Activated naive CD4-positive, alpha-beta T cell treated with anti-CD3 and anti-CD28 coated beads, Interleukin-2, amount 50 U/mL, for 24 hours (primary cell): ENCODE results near the gene AKNAD1.
"Not testable (repeated sequence)": the region's sequence is repeated elsewhere in the genome, so short reads cannot be mapped to it uniquely, and the experiment has no call there.

Experiments
- H3K27ac Mint-ChIP-seq: one replicate; pipeline ENCODE4 v1.8.0; 2021; ENCODE audit warnings: mild to moderate bottlenecking, mixed read lengths
- H3K27me3 Mint-ChIP-seq: one replicate; pipeline ENCODE4 v1.8.0; 2021; ENCODE audit warnings: mixed read lengths
- H3K36me3 Mint-ChIP-seq: one replicate; pipeline ENCODE4 v1.8.0; 2021; ENCODE audit warnings: mixed read lengths
- H3K4me1 Mint-ChIP-seq: one replicate; pipeline ENCODE4 v1.8.0; 2021; ENCODE audit warnings: mixed read lengths
- H3K4me3 Mint-ChIP-seq: one replicate; pipeline ENCODE4 v1.8.0; 2021; ENCODE audit warnings: mild to moderate bottlenecking, mixed read lengths
- H3K9me3 Mint-ChIP-seq: one replicate; pipeline ENCODE4 v1.8.0; 2021; ENCODE audit warnings: mixed read lengths

The AKNAD1 gene

GRCh38 chr1:108785880-108786279, 71.0 kb downstream of the AKNAD1 start:
- H3K4me3 Mint-ChIP-seq = no peak overlapping the region
- H3K36me3 Mint-ChIP-seq = peaks cover 62% of the 10 kb centered on the region
- H3K9me3 Mint-ChIP-seq = peaks cover 17% of the 10 kb centered on the region
- no peak overlapping the region for H3K27ac Mint-ChIP-seq
- no peaks in the 10 kb centered on the region for H3K4me1 Mint-ChIP-seq
- H3K27me3 Mint-ChIP-seq = no peaks in the 10 kb centered on the region

DNA sequence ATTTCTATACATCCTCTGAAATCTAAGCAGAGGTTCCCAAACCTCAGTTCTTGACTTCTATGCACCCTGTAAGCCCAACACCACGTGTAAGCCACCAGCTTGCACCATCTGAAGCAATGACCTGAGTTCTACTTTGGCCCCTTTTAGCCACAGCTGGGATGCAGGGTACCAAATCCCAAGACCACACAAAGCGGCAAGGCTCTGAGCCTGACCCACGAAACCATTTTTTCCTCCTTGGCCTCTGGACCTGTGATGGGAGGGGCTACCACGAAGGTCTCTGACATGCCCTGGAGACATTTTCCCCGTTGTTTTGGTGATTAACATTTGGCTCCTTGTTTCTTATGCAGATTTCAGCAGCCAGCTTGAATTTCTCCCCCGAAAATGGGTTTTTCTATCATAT, 71.6 kb downstream of the AKNAD1 start:
- H3K36me3 Mint-ChIP-seq = peaks cover 58% of the 10 kb centered on the region
- H3K9me3 Mint-ChIP-seq = peaks cover 17% of the 10 kb centered on the region
- no peaks in the 10 kb centered on the region for H3K27me3 Mint-ChIP-seq
- H3K27ac Mint-ChIP-seq = no peak overlapping the region
- H3K4me3 Mint-ChIP-seq = no peak overlapping the region
- H3K4me1 Mint-ChIP-seq = no peaks in the 10 kb centered on the region

DNA sequence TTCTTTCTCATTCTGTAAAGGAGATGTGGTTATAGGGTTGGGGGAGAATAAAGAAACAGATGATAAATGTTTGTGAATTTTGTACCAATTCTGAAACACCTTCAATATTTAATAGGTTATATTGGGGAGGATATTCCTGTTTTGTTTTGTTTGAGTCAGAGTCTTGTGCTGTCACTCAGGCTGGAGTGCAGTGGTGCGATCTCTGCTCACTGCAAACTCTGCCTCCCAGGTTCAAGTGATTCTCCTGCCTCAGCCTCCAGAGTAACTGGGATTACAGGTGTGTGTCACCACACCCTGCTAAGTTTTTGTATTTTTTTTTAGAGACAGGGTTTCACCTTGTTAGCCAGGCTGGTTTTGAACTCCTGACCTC, 75.3 kb downstream of the AKNAD1 start:
- H3K36me3 Mint-ChIP-seq = peaks cover 48% of the 10 kb centered on the region
- H3K4me1 Mint-ChIP-seq, H3K4me3 Mint-ChIP-seq: not testable (repeated sequence)

GRCh38 chr1:108780937-108781574, 75.8 kb downstream of the AKNAD1 start:
- peaks cover 17% of the 10 kb centered on the region for H3K9me3 Mint-ChIP-seq
- no peaks in the 10 kb centered on the region for H3K27me3 Mint-ChIP-seq
- no peaks in the 10 kb centered on the region for H3K4me1 Mint-ChIP-seq
- no peak overlapping the region for H3K4me3 Mint-ChIP-seq
- H3K27ac Mint-ChIP-seq = no peak overlapping the region
- H3K36me3 Mint-ChIP-seq = peaks cover 46% of the 10 kb centered on the region

More for the DNA sequence above, 75.3 kb downstream of the AKNAD1 start:
- not testable (repeated sequence) for H3K27ac Mint-ChIP-seq, H3K27me3 Mint-ChIP-seq
- peaks cover 17% of the 10 kb centered on the region for H3K9me3 Mint-ChIP-seq

- Mint-ChIP-seq H3K4me1 (no peaks in the 10 kb centered on the region), H3K4me3 (no peak overlapping the region), H3K9me3 (peaks cover 13% of the 10 kb centered on the region), H3K27ac (no peak overlapping the region), H3K36me3 (peaks cover 36% of the 10 kb centered on the region), H3K27me3 (no peaks in the 10 kb centered on the region)
Observed at GRCh38 chr1:108779455-108779854, 77.4 kb downstream of the AKNAD1 start.

DNA sequence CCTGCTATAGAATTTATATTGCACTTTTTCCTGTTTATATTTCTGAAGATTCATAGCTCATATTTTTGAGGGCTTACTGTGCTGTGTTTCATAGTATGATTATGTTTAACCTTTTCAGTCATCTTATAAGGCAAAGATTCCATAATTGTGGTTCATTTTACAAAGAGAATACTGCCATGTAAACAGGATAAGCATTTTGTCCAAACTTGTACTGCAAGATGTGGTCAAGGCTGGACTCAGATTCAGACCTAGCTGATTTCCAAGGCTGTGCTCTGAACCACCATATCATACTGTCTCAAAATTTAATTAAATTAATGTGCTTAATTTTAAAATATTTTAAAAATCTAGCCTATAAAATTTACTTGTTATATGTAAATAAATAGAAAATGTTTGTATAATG, 79.1 kb downstream of the AKNAD1 start:
- H3K27ac Mint-ChIP-seq = peak overlapping the region; percentile 62
- no peak overlapping the region for H3K4me3 Mint-ChIP-seq
- H3K4me1 Mint-ChIP-seq = no peaks in the 10 kb centered on the region
- no peaks in the 10 kb centered on the region for H3K27me3 Mint-ChIP-seq
- no peaks in the 10 kb centered on the region for H3K9me3 Mint-ChIP-seq
- H3K36me3 Mint-ChIP-seq = peaks cover 25% of the 10 kb centered on the region

DNA sequence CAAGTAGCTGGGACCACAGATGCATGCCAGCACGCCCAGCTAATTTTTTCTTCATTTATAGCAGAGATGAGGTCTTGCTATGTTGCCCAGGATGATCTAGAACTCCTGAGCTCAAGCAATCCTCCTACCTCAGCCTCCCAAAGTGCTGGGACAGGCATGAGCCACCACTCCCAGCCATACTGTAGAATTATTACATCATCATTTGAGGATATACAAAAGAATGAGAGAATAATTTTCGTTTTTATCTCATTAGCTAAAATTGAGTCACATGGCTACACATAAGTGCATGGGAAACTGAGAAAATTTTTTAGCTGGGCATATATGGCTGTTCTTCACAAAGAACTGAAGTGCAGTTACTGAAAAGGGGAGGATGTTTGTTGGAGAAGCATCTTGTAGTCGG, 89.2 kb downstream of the AKNAD1 start:
- H3K27me3 Mint-ChIP-seq = no peaks in the 10 kb centered on the region
- peaks cover 3% of the 10 kb centered on the region for H3K4me1 Mint-ChIP-seq
- H3K36me3 Mint-ChIP-seq = peaks cover 12% of the 10 kb centered on the region
- no peak overlapping the region for H3K27ac Mint-ChIP-seq
- H3K9me3 Mint-ChIP-seq = no peaks in the 10 kb centered on the region
- H3K4me3 Mint-ChIP-seq = no peak overlapping the region

- Mint-ChIP-seq H3K4me3 (no peak overlapping the region), H3K27me3 (no peaks in the 10 kb centered on the region), H3K36me3 (peaks cover 12% of the 10 kb centered on the region), H3K9me3 (no peaks in the 10 kb centered on the region), H3K4me1 (peaks cover 3% of the 10 kb centered on the region), H3K27ac (no peak overlapping the region)
Observed at GRCh38 chr1:108767115-108767514, 89.8 kb downstream of the AKNAD1 start.
